HepG2 (cell line): ENCODE measurements around the gene NAV2. TPM values are rescaled to one million over a fixed set of nuclear protein-coding genes. Genes with fewer than 3 reads are reported as not detected.

Experiments
- ARNTL ChIP-seq: sonication (generic); formaldehyde crosslinking; IDR thresholded peaks from 2 replicates; pipeline ENCODE4 v1.4.0; 2020; ENCODE audit warnings: mild to moderate bottlenecking, missing genetic modification reagents
- CREB1 ChIP-seq, 2 experiments: fragments of 450-650 bp in 1 of 2; IDR thresholded peaks; 2 replicates each; pipeline ENCODE4 v1.6.1; 2016 to 2017; ENCODE audit warnings: control low read depth in 1 of 2, mild to moderate bottlenecking in 1 of 2, missing compliant biosample characterization in 1 of 2, missing genetic modification characterization in 1 of 2
- FOSL1 ChIP-seq: sonication (generic); formaldehyde crosslinking; IDR thresholded peaks from 2 replicates; pipeline ENCODE4 v1.9.0; 2021; ENCODE audit warnings: missing genetic modification reagents, borderline replicate concordance
- HCFC1 ChIP-seq: fragments of 150-350 bp; IDR thresholded peaks from 2 replicates; pipeline ENCODE4 v1.6.1; 2014; ENCODE audit warnings: low read depth, low read length
- KDM5A ChIP-seq: fragments of 200-600 bp; sonication (generic); IDR thresholded peaks from 2 replicates; pipeline ENCODE4 v1.7.0; 2018; ENCODE audit warnings: antibody characterized with exemption, mild to moderate bottlenecking, low read length, borderline replicate concordance
- KLF11 ChIP-seq: IDR thresholded peaks from 2 replicates; pipeline ENCODE4 v1.6.1; 2016; ENCODE audit warnings: missing compliant biosample characterization
- KLF16 ChIP-seq, 2 experiments: sonication (generic) in 1 of 2; formaldehyde crosslinking in 1 of 2; IDR thresholded peaks; 2 replicates each; pipeline versions ENCODE4 v1.6.1 to v1.8.0; 2016 to 2023; ENCODE audit warnings: missing genetic modification reagents in 2 of 2, missing compliant biosample characterization in 1 of 2
- KMT2A ChIP-seq: sonication (generic); formaldehyde crosslinking; IDR thresholded peaks from 2 replicates; pipeline ENCODE4 v1.4.0; 2020; ENCODE audit warnings: missing genetic modification reagents
- MEF2D ChIP-seq: sonication (generic); formaldehyde crosslinking; IDR thresholded peaks from 2 replicates; pipeline ENCODE4 v1.5.1; 2020; ENCODE audit warnings: mild to moderate bottlenecking, missing genetic modification reagents
- NFATC3 ChIP-seq: sonication (generic); formaldehyde crosslinking; IDR thresholded peaks from 2 replicates; pipeline ENCODE4 v1.5.1; 2020; ENCODE audit warnings: mild to moderate bottlenecking, missing genetic modification reagents
- NPAS2 ChIP-seq: sonication (generic); formaldehyde crosslinking; IDR thresholded peaks from 2 replicates; pipeline ENCODE4 v1.8.0; 2022; ENCODE audit warnings: mild to moderate bottlenecking, missing genetic modification reagents, borderline replicate concordance
- NR2C2 ChIP-seq: sonication (generic); formaldehyde crosslinking; IDR thresholded peaks from 2 replicates; pipeline ENCODE4 v1.4.0; 2020; ENCODE audit warnings: missing genetic modification reagents, mild to moderate bottlenecking, moderate library complexity, borderline replicate concordance
- PHF21A ChIP-seq: sonication (generic); formaldehyde crosslinking; IDR thresholded peaks from 2 replicates; pipeline ENCODE4 v1.5.0; 2020; ENCODE audit warnings: mild to moderate bottlenecking, missing genetic modification reagents
- POLR2AphosphoS5 ChIP-seq: IDR thresholded peaks from 2 replicates; pipeline ENCODE4 v1.6.1; 2012; ENCODE audit warnings: low read depth, low read length
- PTBP1 ChIP-seq: fragments of 200-400 bp; formaldehyde crosslinking; IDR thresholded peaks from 2 replicates; pipeline ENCODE4 v1.6.1; 2018; ENCODE audit warnings: low read length, low read depth; ENCODE audit not compliant: poor library complexity, severe bottlenecking
- RARA ChIP-seq: IDR thresholded peaks from 2 replicates; pipeline ENCODE4 v1.6.1; 2016; ENCODE audit warnings: missing genetic modification reagents, missing compliant biosample characterization
- RFX1 ChIP-seq: fragments of 450-650 bp; IDR thresholded peaks from 2 replicates; pipeline ENCODE4 v1.6.1; 2017
- TGIF2 ChIP-seq: IDR thresholded peaks from 2 replicates; pipeline ENCODE4 v1.6.1; 2016; ENCODE audit warnings: control low read depth, missing compliant biosample characterization
- YEATS4 ChIP-seq: sonication (generic); formaldehyde crosslinking; IDR thresholded peaks from 2 replicates; pipeline ENCODE4 v1.4.0; 2020; ENCODE audit warnings: missing genetic modification reagents, borderline replicate concordance
- YY1 ChIP-seq: IDR thresholded peaks from 2 replicates; pipeline ENCODE4 v1.6.1; 2011; ENCODE audit warnings: low read length, low read depth, moderate library complexity, mild to moderate bottlenecking; ENCODE audit not compliant: insufficient read depth, insufficient replicate concordance
- ZFP37 ChIP-seq: sonication (generic); formaldehyde crosslinking; IDR thresholded peaks from 2 replicates; pipeline ENCODE4 v1.4.0; 2020; ENCODE audit warnings: missing genetic modification reagents, borderline replicate concordance
- ZFP41 ChIP-seq: sonication (generic); formaldehyde crosslinking; IDR thresholded peaks from 2 replicates; pipeline ENCODE4 v1.4.0; 2020; ENCODE audit warnings: mild to moderate bottlenecking, missing genetic modification reagents, borderline replicate concordance
- polyA plus RNA-seq, 8 experiments: library from polyadenylated mRNA; depleted of rRNA in 3 of 8; stranded (reverse) in 7 of 8; unstranded in 1 of 8; fragments of >200 nt; fragmentation: Illumina TruSeq in 4 of 8; extraction: Trizol in 4 of 8; gene quantifications; 2 replicates each; pipeline versions ENCODE4 v1.2.1 to v1.2.3, GENCODE V29; 2011 to 2016; ENCODE audit warnings: low read depth in 4 of 8, missing spikeins in 1 of 8, mixed read lengths in 1 of 8; ENCODE audit not compliant: insufficient read depth in 1 of 8
- total RNA-seq, 5 experiments: library from RNA; depleted of rRNA; stranded (reverse); fragments of >200 nt; fragmentation: Illumina TruSeq; extraction: Trizol; gene quantifications; 2 replicates each; pipeline ENCODE4 v1.2.3, GENCODE V29; 2016; ENCODE audit warnings: low read depth in 1 of 5
- TF ChIP-seq, protein P1 (sequence below): sonication (generic); formaldehyde crosslinking; IDR thresholded peaks from 2 replicates; pipeline ENCODE4 v1.4.0; 2020; ENCODE audit warnings: low read depth, mild to moderate bottlenecking, missing genetic modification reagents
- TF ChIP-seq, protein P2 (sequence below): sonication (generic); formaldehyde crosslinking; IDR thresholded peaks from 2 replicates; pipeline ENCODE4 v1.4.0; 2020; ENCODE audit warnings: missing genetic modification reagents
- TF ChIP-seq, protein P3 (sequence below): sonication (generic); formaldehyde crosslinking; conservative IDR thresholded peaks from 2 replicates; pipeline ENCODE4 v1.5.0; 2020; ENCODE audit warnings: missing genetic modification reagents

The NAV2 gene
- total and polyA plus RNA-seq, 2 of the 13 experiments (the other 11 are each of a cell fraction or from before 2014, with no cell fraction given): 9.3 to 34.6 TPM

DNA sequence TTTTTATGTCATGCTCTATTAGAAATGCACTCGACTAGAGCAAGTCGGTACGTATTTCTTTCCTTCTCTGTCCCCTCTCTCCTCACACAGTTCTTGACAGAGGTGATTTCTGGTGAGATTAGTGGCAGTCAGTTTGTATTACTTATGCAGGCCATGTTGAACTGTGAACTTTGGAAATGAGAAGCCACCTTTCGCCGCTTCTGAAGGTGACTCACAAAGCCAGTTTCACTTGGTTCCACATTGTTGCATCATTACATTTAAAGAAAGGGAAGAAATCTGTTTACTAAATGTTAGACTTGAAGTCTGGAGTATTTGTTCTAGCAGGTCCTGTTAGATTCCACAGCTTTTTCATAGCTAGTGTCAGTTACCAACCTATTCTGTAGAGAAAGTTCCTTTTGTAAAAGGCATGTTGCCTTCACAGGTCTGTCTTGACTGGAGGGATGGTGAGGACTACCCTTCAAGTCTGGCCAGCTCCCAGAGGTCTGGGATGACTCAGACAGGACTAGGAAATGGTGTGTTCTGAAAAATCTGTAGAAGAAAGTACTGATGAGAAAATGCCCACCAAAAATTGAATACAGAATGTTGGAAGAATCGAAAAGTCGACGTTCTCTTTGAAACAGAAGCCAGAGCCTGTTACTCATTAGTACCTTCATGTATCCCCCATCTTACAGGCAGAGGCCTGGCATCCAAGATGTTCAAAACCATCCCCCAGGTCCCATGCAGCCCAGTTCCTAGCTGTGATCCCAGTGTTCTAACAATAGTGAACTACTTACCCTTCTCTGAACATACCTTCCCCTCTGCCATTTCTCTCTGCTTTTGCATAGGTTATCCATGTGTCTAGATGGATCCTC, 266.3 kb downstream of the NAV2 start (continued):
- TF ChIP-seq, protein P1, sequence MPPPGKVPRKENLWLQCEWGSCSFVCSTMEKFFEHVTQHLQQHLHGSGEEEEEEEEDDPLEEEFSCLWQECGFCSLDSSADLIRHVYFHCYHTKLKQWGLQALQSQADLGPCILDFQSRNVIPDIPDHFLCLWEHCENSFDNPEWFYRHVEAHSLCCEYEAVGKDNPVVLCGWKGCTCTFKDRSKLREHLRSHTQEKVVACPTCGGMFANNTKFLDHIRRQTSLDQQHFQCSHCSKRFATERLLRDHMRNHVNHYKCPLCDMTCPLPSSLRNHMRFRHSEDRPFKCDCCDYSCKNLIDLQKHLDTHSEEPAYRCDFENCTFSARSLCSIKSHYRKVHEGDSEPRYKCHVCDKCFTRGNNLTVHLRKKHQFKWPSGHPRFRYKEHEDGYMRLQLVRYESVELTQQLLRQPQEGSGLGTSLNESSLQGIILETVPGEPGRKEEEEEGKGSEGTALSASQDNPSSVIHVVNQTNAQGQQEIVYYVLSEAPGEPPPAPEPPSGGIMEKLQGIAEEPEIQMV (CRISPR knock-in tag): no peak
- TF ChIP-seq ZFP41 (CRISPR knock-in tag) (no peak), KLF11 (CRISPR knock-in tag) (no peak), KDM5A (no peak), POLR2AphosphoS5 (peak; percentile 43; the same call in 1 of the 2 replicates), PHF21A (CRISPR knock-in tag) (no peak), NR2C2 (peak; percentile 77), YY1 (no peak), RFX1 (no peak), TGIF2 (CRISPR knock-in tag) (no peak), RARA (peak; percentile 85), PTBP1 (no peak), ARNTL (CRISPR knock-in tag) (0 out of 2 replicates have a peak, but pooled peaks have one; percentile 30), KLF16 (CRISPR knock-in tag; IDR thresholded peaks at IDR 0.05) (no peak), KMT2A (CRISPR knock-in tag) (0 out of 2 replicates have a peak, but pooled peaks have one; percentile 56), YEATS4 (no peak; the same call in 1 of the 2 replicates), ZFP37 (no peak), NPAS2 (CRISPR knock-in tag) (no peak), FOSL1 (peak; percentile 86; the same call in 1 of the 2 replicates), CREB1 (IDR thresholded peaks at IDR 0.05) (no peak), CREB1 (CRISPR knock-in tag; IDR thresholded peaks at IDR 0.05) (peak; percentile 55), HCFC1 (no peak), NFATC3 (no peak), MEF2D (no peak)
- TF ChIP-seq, protein P2, sequence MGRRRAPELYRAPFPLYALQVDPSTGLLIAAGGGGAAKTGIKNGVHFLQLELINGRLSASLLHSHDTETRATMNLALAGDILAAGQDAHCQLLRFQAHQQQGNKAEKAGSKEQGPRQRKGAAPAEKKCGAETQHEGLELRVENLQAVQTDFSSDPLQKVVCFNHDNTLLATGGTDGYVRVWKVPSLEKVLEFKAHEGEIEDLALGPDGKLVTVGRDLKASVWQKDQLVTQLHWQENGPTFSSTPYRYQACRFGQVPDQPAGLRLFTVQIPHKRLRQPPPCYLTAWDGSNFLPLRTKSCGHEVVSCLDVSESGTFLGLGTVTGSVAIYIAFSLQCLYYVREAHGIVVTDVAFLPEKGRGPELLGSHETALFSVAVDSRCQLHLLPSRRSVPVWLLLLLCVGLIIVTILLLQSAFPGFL (CRISPR knock-in tag): no peak
- TF ChIP-seq, protein P3, sequence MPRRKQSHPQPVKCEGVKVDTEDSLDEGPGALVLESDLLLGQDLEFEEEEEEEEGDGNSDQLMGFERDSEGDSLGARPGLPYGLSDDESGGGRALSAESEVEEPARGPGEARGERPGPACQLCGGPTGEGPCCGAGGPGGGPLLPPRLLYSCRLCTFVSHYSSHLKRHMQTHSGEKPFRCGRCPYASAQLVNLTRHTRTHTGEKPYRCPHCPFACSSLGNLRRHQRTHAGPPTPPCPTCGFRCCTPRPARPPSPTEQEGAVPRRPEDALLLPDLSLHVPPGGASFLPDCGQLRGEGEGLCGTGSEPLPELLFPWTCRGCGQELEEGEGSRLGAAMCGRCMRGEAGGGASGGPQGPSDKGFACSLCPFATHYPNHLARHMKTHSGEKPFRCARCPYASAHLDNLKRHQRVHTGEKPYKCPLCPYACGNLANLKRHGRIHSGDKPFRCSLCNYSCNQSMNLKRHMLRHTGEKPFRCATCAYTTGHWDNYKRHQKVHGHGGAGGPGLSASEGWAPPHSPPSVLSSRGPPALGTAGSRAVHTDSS (CRISPR knock-in tag): no peak
